HG03442 (cell line): ENCODE data around the gene PRRT1.

ENCODE experiments used
- ATAC-seq: cut with Tn5 transposase; IDR thresholded peaks from one replicate; pipeline ENCODE4 v1.9.1; 2021; ENCODE audit warnings: mild to moderate bottlenecking, moderate library complexity; ENCODE audit not compliant: unreplicated experiment

The PRRT1 gene

GRCh38 chr6:32127717-32128592 is 23.8 kb downstream of the PRRT1 start, which contains the start of gene ATF6B:
ATF6B (minus strand) TSS chr6:32128246; CDS start chr6:32128207, 39 bp downstream.
- ATAC-seq, result peak; percentile 89

GRCh38 chr6:32127409-32127716 is 24.4 kb downstream of the PRRT1 start:
- ATAC-seq, result no peak

- ATAC-seq, result no peak
These were observed 24.9 kb downstream of the PRRT1 start for GRCh38 chr6:32126880-32127279.

- no peak for ATAC-seq
These were observed 28.1 kb downstream of the PRRT1 start for GRCh38 chr6:32123681-32124080.

GRCh38 chr6:32120573-32121059 is 31.1 kb downstream of the PRRT1 start:
- ATAC-seq, result no peak

GRCh38 chr6:32118782-32119628 is 32.7 kb downstream of the PRRT1 start:
- no peak for ATAC-seq

- no peak for ATAC-seq
These were observed 34.3 kb downstream of the PRRT1 start for GRCh38 chr6:32117461-32117860.

- ATAC-seq, result no peak
These were observed 35.1 kb downstream of the PRRT1 start for GRCh38 chr6:32116674-32117073.

- no peak for ATAC-seq
These were observed 36.1 kb downstream of the PRRT1 start for GRCh38 chr6:32115623-32116022.

- ATAC-seq, result no peak
These were observed 36.9 kb downstream of the PRRT1 start for GRCh38 chr6:32114796-32115195.

GRCh38 chr6:32113386-32114352 is 38.1 kb downstream of the PRRT1 start:
- no peak for ATAC-seq

- no peak for ATAC-seq
These were observed 39.2 kb downstream of the PRRT1 start for GRCh38 chr6:32112431-32112980.

- ATAC-seq, result no peak
These were observed 40.2 kb downstream of the PRRT1 start for GRCh38 chr6:32111424-32112066.

GRCh38 chr6:32110632-32111031 is 41.1 kb downstream of the PRRT1 start:
- no peak for ATAC-seq

- no peak for ATAC-seq
These were observed 42.0 kb downstream of the PRRT1 start for GRCh38 chr6:32109765-32110160.

GRCh38 chr6:32109114-32109764 is 42.5 kb downstream of the PRRT1 start, which contains the start of gene TNXB:
TNXB (minus strand) TSS chr6:32109338; CDS start chr6:32098198, 11,140 bp downstream.
- ATAC-seq, result no peak

- no peak for ATAC-seq
These were observed 43.0 kb downstream of the PRRT1 start for GRCh38 chr6:32108727-32109113.

GRCh38 chr6:32108094-32108627 is 43.6 kb downstream of the PRRT1 start:
- no peak for ATAC-seq

GRCh38 chr6:32107406-32107805 is 44.3 kb downstream of the PRRT1 start:
- no peak for ATAC-seq
